Lung microvascular endothelial cell (primary cell): ENCODE measurements around the gene NIN. TPM values are rescaled to one million over a fixed set of nuclear protein-coding genes. Genes with fewer than 3 reads are reported as not detected.
"Not testable (repeated sequence)": the region's sequence is repeated elsewhere in the genome, so short reads cannot be mapped to it uniquely, and the experiment has no call there.

Experiments used
- DNase-seq, 2 donors: peaks; one replicate each; pipeline versions ENCODE4 v3.0.0 to v3.0.0-alpha.2; 2010; ENCODE audit warnings: low read depth in 2 of 2
- total RNA-seq: library from RNA; depleted of rRNA; stranded (reverse); fragments of >200 nt; gene quantifications from 2 replicates; pipeline ENCODE4 v1.2.1, GENCODE V29; 2014

The NIN gene
- total RNA-seq, 1 donor from 2014 or later: 22.0 TPM

- no peak for DNase-seq
These were observed 112.0 kb downstream of the NIN start for GRCh38 chr14:50718949-50719348.

- no peak for DNase-seq
These were observed 113.2 kb downstream of the NIN start for GRCh38 chr14:50717811-50718210.

- DNase-seq: peak; percentile 58 to 63
These were observed 116.4 kb downstream of the NIN start for GRCh38 chr14:50714450-50715073.

- no peak for DNase-seq
These were observed 119.9 kb downstream of the NIN start for GRCh38 chr14:50711043-50711442.

GRCh38 chr14:50705026-50705593 lies 125.9 kb downstream of the NIN start:
- no peak for DNase-seq

GRCh38 chr14:50704454-50705010 lies 126.4 kb downstream of the NIN start:
- no peak for DNase-seq

GRCh38 chr14:50697659-50698290 lies 133.2 kb downstream of the NIN start:
- no peak for DNase-seq

- not testable (repeated sequence) for DNase-seq
These were observed 136.7 kb downstream of the NIN start for GRCh38 chr14:50694260-50694659.

- peak in 1 of 2 donors; percentile 12 for DNase-seq
These were observed 142.1 kb downstream of the NIN start for GRCh38 chr14:50688875-50689274.

GRCh38 chr14:50679674-50680073 lies 151.3 kb downstream of the NIN start:
- no peak for DNase-seq

GRCh38 chr14:50678163-50678562 lies 152.8 kb downstream of the NIN start:
- DNase-seq: no peak

GRCh38 chr14:50677527-50678063 lies 153.4 kb downstream of the NIN start:
- DNase-seq: peak; percentile 57 to 73

GRCh38 chr14:50676814-50677516 lies 154.0 kb downstream of the NIN start:
- DNase-seq: no peak

- no peak for DNase-seq
These were observed 155.4 kb downstream of the NIN start for GRCh38 chr14:50675597-50675996.

- no peak for DNase-seq
These were observed 160.1 kb downstream of the NIN start for GRCh38 chr14:50670866-50671256.

- DNase-seq: no peak
These were observed 160.6 kb downstream of the NIN start for GRCh38 chr14:50670196-50670865.

Other genes with a start within 250 kb of the NIN start
- 13.7 and 14.1 TPM in 2 replicates for gene SAV1, start 162.9 kb downstream of the NIN start, total RNA-seq
- not detected in 2 replicates for gene ABHD12B, start 40.9 kb upstream of the NIN start, total RNA-seq
- gene PYGL, start 113.3 kb upstream of the NIN start, total RNA-seq: 62.8 and 71.6 TPM in 2 replicates